Activated CD4-positive, alpha-beta T cell treated with anti-CD3 and anti-CD28 coated beads, Interleukin-2, amount 10 ng/mL, durations not matched to agents 7 days and 5 days (primary cell): Measurements from ENCODE around the gene GTF2H2. TPM values are rescaled to one million over a fixed set of nuclear protein-coding genes. Genes with fewer than 3 reads are reported as not detected.
"Not testable (repeated sequence)": the region's sequence is repeated elsewhere in the genome, so short reads cannot be mapped to it uniquely, and the experiment has no call there.

Source experiments
- CTCF ChIA-PET: fragments of 350-600 bp; sonication (Branson Sonifier 250); formaldehyde crosslinking; loops from one replicate; lab custom pipeline; 2021; ENCODE audit warnings: antibody characterized with exemption; lab: Charles Lee
- POLR2A ChIA-PET: fragments of 350-600 bp; sonication (Branson Sonifier 250); formaldehyde crosslinking; loops from one replicate; lab custom pipeline; 2021; ENCODE audit warnings: antibody characterized with exemption; lab: Charles Lee
- DNase-seq: peaks from one replicate; pipeline ENCODE4 v3.0.0-alpha.2; 2020
- H3K27ac Mint-ChIP-seq: one replicate; pipeline ENCODE4 v1.8.0; 2021; ENCODE audit warnings: mild to moderate bottlenecking, moderate library complexity, mixed read lengths
- H3K27me3 Mint-ChIP-seq: one replicate; pipeline ENCODE4 v1.8.0; 2021; ENCODE audit warnings: mixed read lengths
- H3K36me3 Mint-ChIP-seq: one replicate; pipeline ENCODE4 v1.8.0; 2021; ENCODE audit warnings: low read depth, mixed read lengths
- H3K4me1 Mint-ChIP-seq: one replicate; pipeline ENCODE4 v1.8.0; 2021; ENCODE audit warnings: mixed read lengths
- H3K4me3 Mint-ChIP-seq: one replicate; pipeline ENCODE4 v1.8.0; 2021; ENCODE audit warnings: mild to moderate bottlenecking, moderate library complexity, mixed read lengths
- H3K9me3 Mint-ChIP-seq: one replicate; pipeline ENCODE4 v1.8.0; 2021; ENCODE audit warnings: mixed read lengths
- total RNA-seq, 2 experiments: library from RNA; stranded (reverse); gene quantifications; one replicate each; pipeline ENCODE4 v1.2.3, GENCODE V29; 2021

The GTF2H2 gene
- total RNA-seq, result 10 to 100 TPM; 14.3 to 14.5 TPM

DNA sequence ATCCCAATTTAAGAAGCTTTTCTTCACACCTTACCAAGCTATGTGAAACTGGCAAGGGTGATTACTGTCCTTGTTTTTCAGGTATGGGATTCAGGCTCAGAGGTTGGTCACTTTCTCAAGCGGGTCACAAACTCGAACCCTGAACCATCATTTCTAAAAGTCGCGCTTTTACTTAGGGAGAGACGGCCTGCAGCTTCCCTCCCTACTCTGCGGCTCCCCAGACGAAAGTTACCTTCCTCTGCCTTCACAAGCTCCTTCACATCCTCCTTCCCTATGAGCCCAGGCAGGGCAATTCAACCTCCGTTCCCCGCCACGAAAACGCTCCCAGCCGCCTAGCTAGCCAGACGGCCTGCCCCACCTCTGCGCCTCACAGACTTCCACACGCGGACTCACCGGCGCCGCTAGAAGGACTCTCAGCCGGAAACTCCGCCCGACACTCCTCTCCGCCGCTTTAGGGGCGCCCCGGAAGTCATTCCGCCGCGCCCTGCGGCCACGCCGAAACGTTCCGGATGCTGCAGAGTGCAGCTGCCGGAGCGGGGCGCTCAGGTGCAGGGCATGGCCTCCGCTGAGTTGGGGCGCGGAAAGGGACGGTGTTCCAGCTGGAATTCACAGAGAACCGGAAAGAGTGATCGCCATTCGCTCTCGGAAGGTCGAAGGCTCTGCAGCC, at the start of gene GTF2H2:
Gene GTF2H2 (minus strand): TSS at position 415 of the 667 bp plus-strand sequence. CDS start 4,913 bp downstream, outside the sequence.
- H3K4me1 Mint-ChIP-seq, H3K27ac Mint-ChIP-seq, H3K9me3 Mint-ChIP-seq, CTCF ChIA-PET, H3K4me3 Mint-ChIP-seq, POLR2A ChIA-PET, H3K36me3 Mint-ChIP-seq, DNase-seq, H3K27me3 Mint-ChIP-seq: not testable (repeated sequence)

GRCh38 chr5:71109730-71110275, 42.3 kb upstream of the GTF2H2 start:
- POLR2A ChIA-PET, H3K4me1 Mint-ChIP-seq, H3K9me3 Mint-ChIP-seq, H3K27ac Mint-ChIP-seq, DNase-seq, H3K4me3 Mint-ChIP-seq, CTCF ChIA-PET, H3K36me3 Mint-ChIP-seq, H3K27me3 Mint-ChIP-seq: not testable (repeated sequence)

DNA sequence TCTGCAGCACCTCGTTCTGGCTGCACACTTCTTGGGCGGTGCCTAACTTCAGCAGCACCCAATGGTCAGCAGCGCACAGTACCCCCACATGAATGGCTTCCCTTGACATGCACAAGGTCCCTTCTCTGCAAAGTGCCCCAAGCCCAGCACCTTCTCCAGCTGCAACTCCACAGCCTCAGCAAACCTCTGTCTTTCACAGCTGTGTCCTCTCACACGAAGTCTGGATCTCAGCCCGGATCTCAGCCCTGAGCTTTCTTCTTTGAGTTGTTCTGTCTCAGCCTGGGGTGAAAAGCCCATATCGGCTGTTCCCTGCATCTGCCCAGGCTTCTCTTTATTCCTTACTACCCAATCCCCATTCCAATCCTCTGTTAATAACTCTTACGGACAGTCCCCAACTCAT, 32.5 kb upstream of the GTF2H2 start:
- CTCF ChIA-PET, H3K36me3 Mint-ChIP-seq, H3K9me3 Mint-ChIP-seq, POLR2A ChIA-PET, H3K27ac Mint-ChIP-seq, H3K4me3 Mint-ChIP-seq, H3K4me1 Mint-ChIP-seq, DNase-seq, H3K27me3 Mint-ChIP-seq: not testable (repeated sequence)

- H3K36me3 Mint-ChIP-seq, CTCF ChIA-PET, H3K4me3 Mint-ChIP-seq, H3K9me3 Mint-ChIP-seq, H3K4me1 Mint-ChIP-seq, DNase-seq, POLR2A ChIA-PET, H3K27me3 Mint-ChIP-seq, H3K27ac Mint-ChIP-seq: not testable (repeated sequence)
Observed at GRCh38 chr5:71097930-71098203, 30.4 kb upstream of the GTF2H2 start.

DNA sequence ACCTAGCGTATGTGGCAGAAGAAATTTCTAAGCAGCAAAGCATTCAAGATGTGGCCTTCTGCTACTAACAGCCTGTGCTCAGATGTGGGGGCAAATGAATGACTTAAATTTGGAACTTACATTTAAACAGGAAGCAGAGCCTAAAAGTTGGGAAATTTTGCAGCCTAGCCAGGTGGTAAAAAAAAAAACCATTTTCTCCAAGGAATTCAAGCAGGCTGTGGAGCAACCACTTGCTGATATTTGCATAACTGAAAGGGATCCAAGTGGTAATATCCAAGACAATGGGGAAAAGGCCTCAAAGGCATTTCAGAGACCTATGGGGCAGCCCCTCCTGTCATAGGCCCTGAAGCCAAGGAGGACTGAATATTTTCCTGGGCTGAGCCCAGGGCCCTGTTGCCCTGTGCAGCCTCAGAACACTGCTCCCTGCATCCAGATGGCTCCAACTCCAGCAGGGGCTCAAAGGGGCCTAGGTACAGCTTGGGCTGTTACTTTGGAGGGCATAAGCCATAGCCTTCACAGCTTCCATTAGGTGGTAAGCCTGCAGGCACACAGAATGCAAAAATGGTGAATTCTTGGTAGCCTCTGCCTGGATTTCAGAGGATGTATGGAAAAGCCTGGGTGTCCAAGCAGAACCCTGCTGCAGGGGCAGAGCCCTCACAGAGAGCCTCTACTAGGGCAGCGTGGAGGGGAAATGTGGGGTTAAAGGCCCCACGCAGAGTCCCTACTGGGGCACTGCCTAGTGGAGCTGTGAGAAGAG, 29.9 kb upstream of the GTF2H2 start:
- H3K27ac Mint-ChIP-seq, H3K9me3 Mint-ChIP-seq, CTCF ChIA-PET, H3K36me3 Mint-ChIP-seq, DNase-seq, H3K4me1 Mint-ChIP-seq, POLR2A ChIA-PET, H3K27me3 Mint-ChIP-seq, H3K4me3 Mint-ChIP-seq: not testable (repeated sequence)

DNA sequence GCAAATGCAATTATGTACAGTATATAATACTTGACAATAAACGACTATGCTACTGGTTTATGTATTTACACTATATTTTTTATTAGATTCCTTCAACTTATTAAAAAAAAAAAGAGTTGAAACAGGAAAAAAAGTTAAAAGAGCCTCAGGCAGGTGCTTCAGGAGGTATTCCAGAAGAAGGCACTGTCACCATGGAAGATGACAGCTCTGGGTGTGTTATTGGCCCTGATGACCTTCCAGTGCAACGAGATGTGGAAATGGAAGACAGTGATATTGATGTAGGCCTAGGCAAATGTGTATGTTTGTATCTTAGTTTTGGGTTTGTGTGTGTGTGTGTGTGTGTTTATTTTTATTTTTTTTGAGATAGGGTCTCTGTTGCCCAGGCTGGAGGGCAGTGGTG, 22.3 kb upstream of the GTF2H2 start:
- H3K36me3 Mint-ChIP-seq, result not testable (repeated sequence)

DNA sequence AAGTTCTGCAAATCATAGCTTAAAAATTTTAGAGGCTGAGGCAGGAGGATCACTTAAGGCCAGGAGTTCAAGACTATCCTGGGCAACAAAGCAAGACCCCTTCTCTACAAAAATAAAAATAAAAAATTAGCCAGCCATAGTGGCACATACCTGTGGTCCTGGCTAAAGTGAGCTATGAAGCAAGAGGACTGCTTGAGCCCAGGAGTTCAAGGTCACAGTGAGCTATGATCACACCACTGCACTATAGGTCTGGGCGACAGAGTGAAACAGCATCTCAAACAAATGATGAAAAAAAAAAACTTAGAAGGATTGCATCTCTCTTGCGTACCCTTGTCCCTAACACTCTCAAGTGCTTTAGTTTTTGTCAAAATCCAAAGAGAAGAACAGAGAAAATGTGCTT, 21.3 kb upstream of the GTF2H2 start:
- H3K27ac Mint-ChIP-seq, H3K4me3 Mint-ChIP-seq, CTCF ChIA-PET, H3K9me3 Mint-ChIP-seq, H3K27me3 Mint-ChIP-seq, POLR2A ChIA-PET, H3K36me3 Mint-ChIP-seq, DNase-seq, H3K4me1 Mint-ChIP-seq: not testable (repeated sequence)

More for the DNA sequence above, 22.3 kb upstream of the GTF2H2 start:
- H3K4me1 Mint-ChIP-seq, H3K9me3 Mint-ChIP-seq, POLR2A ChIA-PET, DNase-seq, H3K27me3 Mint-ChIP-seq, H3K27ac Mint-ChIP-seq, H3K4me3 Mint-ChIP-seq, CTCF ChIA-PET: not testable (repeated sequence)

DNA sequence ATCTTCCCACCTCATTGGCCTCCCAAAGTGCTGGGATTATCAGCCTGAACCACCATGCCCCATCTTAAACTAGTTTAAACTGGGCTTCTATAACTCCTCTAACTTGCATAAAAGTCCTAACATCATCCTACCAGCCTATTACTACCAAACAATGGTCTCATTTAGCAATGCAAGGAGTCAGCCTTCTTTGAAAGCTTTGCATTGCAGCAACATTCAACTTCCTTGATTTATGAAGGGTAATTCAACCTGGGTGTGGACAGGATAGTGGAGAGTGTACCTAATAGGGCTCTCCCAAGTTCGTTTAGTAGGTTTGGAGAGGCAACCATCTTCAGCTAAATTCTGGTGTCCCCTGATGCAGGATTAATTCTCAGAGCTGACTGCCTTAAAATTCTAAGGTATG, 18.7 kb upstream of the GTF2H2 start:
- CTCF ChIA-PET, H3K36me3 Mint-ChIP-seq, POLR2A ChIA-PET, DNase-seq, H3K4me1 Mint-ChIP-seq, H3K9me3 Mint-ChIP-seq, H3K27me3 Mint-ChIP-seq, H3K27ac Mint-ChIP-seq, H3K4me3 Mint-ChIP-seq: not testable (repeated sequence)

DNA sequence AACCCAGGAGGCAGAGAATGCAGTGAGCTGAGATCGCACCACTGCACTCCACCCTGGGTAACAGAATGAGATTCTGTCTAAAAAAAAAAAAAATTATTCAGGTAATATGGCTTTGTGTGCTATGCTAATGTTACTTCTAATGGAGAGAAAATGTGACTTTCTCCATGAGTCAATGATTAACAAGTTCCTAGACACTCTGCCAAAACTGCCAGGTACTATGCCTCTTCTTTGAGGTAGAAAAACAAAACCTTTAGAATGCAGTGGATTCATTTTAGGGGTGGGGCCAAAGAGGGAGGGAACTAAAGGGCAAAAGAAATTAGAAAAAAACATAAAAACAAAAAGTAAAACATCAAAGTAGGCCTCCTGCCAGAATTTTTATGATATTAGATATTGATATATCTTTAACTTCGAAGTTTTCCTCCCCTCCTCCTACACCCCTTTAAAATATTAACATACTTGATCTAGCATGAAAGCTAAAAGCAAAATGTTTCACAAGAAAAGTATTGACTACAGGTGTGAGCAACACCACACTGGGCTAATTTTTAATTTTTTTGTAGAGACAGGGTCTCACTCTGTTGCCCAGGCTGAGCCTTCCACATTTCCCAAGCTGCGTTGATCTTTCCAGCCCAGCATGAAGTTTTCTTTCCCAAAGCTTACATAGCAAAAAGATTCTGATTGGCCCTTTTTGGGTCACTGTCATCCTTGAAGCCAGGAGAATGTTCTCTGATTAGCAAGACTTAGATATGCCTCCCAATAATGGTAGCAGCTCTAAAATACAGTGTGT, 17.0 kb upstream of the GTF2H2 start:
- H3K4me1 Mint-ChIP-seq, H3K4me3 Mint-ChIP-seq, H3K36me3 Mint-ChIP-seq, H3K9me3 Mint-ChIP-seq, CTCF ChIA-PET, DNase-seq, H3K27me3 Mint-ChIP-seq, POLR2A ChIA-PET, H3K27ac Mint-ChIP-seq: not testable (repeated sequence)

GRCh38 chr5:71082898-71083297, 15.4 kb upstream of the GTF2H2 start:
- H3K9me3 Mint-ChIP-seq, H3K36me3 Mint-ChIP-seq, H3K4me3 Mint-ChIP-seq, CTCF ChIA-PET, DNase-seq, POLR2A ChIA-PET, H3K4me1 Mint-ChIP-seq, H3K27ac Mint-ChIP-seq, H3K27me3 Mint-ChIP-seq: not testable (repeated sequence)

- H3K9me3 Mint-ChIP-seq, POLR2A ChIA-PET, H3K27ac Mint-ChIP-seq, H3K27me3 Mint-ChIP-seq, DNase-seq, H3K4me3 Mint-ChIP-seq, H3K4me1 Mint-ChIP-seq, CTCF ChIA-PET, H3K36me3 Mint-ChIP-seq: not testable (repeated sequence)
Observed at GRCh38 chr5:71082340-71082739, 14.9 kb upstream of the GTF2H2 start.

GRCh38 chr5:71061322-71061721, 6.2 kb downstream of the GTF2H2 start:
- H3K4me1 Mint-ChIP-seq, POLR2A ChIA-PET, DNase-seq, H3K36me3 Mint-ChIP-seq, H3K27ac Mint-ChIP-seq, H3K4me3 Mint-ChIP-seq, CTCF ChIA-PET, H3K9me3 Mint-ChIP-seq, H3K27me3 Mint-ChIP-seq: not testable (repeated sequence)

DNA sequence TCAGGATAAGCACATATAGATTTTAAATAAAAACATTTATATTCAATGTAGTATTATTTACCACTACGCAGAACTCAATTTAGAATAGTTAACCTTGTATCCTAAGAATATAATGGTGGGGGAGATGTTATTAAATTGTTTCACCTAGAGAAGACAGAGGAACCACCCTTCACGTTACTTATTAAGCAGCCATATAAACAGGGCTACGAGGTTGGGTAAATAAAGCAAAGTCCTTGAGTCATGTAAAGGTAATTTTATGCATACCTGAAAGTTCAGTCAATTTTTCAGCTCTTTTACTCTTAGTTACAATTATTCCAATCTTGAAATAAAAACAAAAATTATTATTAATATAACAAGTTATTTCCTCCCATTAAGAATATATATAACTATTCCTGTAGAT, 8.1 kb downstream of the GTF2H2 start:
- CTCF ChIA-PET, H3K4me3 Mint-ChIP-seq, POLR2A ChIA-PET: not testable (repeated sequence)

More for the DNA sequence above, 8.1 kb downstream of the GTF2H2 start:
- not testable (repeated sequence) for H3K9me3 Mint-ChIP-seq, H3K27me3 Mint-ChIP-seq, H3K27ac Mint-ChIP-seq, DNase-seq, H3K4me1 Mint-ChIP-seq, H3K36me3 Mint-ChIP-seq
